Activated naive CD8-positive, alpha-beta T cell (primary cell): ENCODE results near the gene PRKCZ.

Experiments used
- H3K27ac Mint-ChIP-seq: one replicate; pipeline ENCODE4 v1.8.0; 2021; ENCODE audit warnings: mixed read lengths
- H3K27me3 Mint-ChIP-seq: one replicate; pipeline ENCODE4 v1.8.0; 2021; ENCODE audit warnings: mixed read lengths
- H3K36me3 Mint-ChIP-seq: one replicate; pipeline ENCODE4 v1.8.0; 2021; ENCODE audit warnings: mixed read lengths
- H3K4me1 Mint-ChIP-seq: one replicate; pipeline ENCODE4 v1.8.0; 2021; ENCODE audit warnings: low read depth, mixed read lengths
- H3K4me3 Mint-ChIP-seq: one replicate; pipeline ENCODE4 v1.8.0; 2021; ENCODE audit warnings: mild to moderate bottlenecking, mixed read lengths
- H3K9me3 Mint-ChIP-seq: one replicate; pipeline ENCODE4 v1.8.0; 2021; ENCODE audit warnings: low read depth, mixed read lengths

Gene PRKCZ

DNA sequence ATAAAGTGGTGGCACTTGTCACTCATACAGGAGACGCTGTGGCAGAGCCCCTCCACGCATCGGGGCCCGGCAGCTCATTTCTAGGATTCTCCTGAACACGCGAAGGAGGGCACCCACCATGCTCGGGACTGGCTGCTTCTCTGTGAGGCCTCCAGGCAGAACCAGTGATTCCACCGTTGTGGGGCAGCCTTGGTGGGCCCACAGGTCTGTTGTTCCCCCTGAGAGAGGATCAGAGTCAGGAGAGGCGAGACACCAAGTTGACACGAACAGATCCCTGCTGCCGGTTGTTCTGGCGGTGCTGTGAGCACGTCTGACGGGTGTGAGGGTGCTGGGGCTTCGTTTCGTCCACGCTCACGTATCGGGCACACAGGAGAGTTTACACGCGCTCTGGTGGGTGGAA is 26.6 kb downstream of the PRKCZ start:
- no peak overlapping the region for H3K4me3 Mint-ChIP-seq
- peaks cover 4% of the 10 kb centered on the region for H3K9me3 Mint-ChIP-seq
- H3K36me3 Mint-ChIP-seq = peaks cover 21% of the 10 kb centered on the region
- H3K27me3 Mint-ChIP-seq = no peaks in the 10 kb centered on the region
- H3K27ac Mint-ChIP-seq = no peak overlapping the region
- H3K4me1 Mint-ChIP-seq = no peaks in the 10 kb centered on the region

GRCh38 chr1:2078170-2078569 is 28.0 kb downstream of the PRKCZ start:
- peaks cover 4% of the 10 kb centered on the region for H3K9me3 Mint-ChIP-seq
- H3K27me3 Mint-ChIP-seq = no peaks in the 10 kb centered on the region
- no peak overlapping the region for H3K4me3 Mint-ChIP-seq
- H3K27ac Mint-ChIP-seq = no peak overlapping the region
- H3K36me3 Mint-ChIP-seq = peaks cover 21% of the 10 kb centered on the region
- H3K4me1 Mint-ChIP-seq = no peaks in the 10 kb centered on the region

GRCh38 chr1:2079396-2080085 is 29.3 kb downstream of the PRKCZ start:
- Mint-ChIP-seq H3K4me3 (no peak overlapping the region), H3K36me3 (peaks cover 21% of the 10 kb centered on the region), H3K27me3 (no peaks in the 10 kb centered on the region), H3K4me1 (no peaks in the 10 kb centered on the region), H3K9me3 (peaks cover 4% of the 10 kb centered on the region), H3K27ac (no peak overlapping the region)

- H3K4me1 Mint-ChIP-seq = no peaks in the 10 kb centered on the region
- H3K27me3 Mint-ChIP-seq = no peaks in the 10 kb centered on the region
- H3K9me3 Mint-ChIP-seq = peaks cover 4% of the 10 kb centered on the region
- no peak overlapping the region for H3K27ac Mint-ChIP-seq
- H3K4me3 Mint-ChIP-seq = no peak overlapping the region
- H3K36me3 Mint-ChIP-seq = peaks cover 21% of the 10 kb centered on the region
Observed at GRCh38 chr1:2080140-2080539, 29.9 kb downstream of the PRKCZ start.

DNA sequence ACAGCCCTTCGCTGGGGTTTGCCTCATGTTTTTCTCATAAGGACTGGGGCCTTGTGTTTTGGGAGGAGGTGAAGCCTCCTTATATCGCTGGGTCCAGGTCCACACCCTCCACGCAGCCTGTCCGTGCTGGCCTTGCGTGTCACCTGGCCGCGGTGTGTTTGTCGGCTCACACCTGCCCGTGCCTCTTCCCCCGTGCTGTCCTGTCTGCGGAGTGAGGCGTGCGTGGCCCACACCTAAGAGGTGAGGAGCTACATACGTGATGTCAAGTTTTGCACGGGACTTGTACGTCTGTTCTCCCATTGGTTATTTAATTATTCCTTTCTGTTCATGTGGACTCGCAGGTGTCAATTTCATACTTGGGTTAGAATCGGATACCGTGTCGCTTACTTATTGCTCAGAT is 30.7 kb downstream of the PRKCZ start:
- H3K36me3 Mint-ChIP-seq = peaks cover 21% of the 10 kb centered on the region
- H3K4me1 Mint-ChIP-seq = no peaks in the 10 kb centered on the region
- peaks cover 4% of the 10 kb centered on the region for H3K9me3 Mint-ChIP-seq
- H3K4me3 Mint-ChIP-seq = no peak overlapping the region
- H3K27me3 Mint-ChIP-seq = no peaks in the 10 kb centered on the region
- H3K27ac Mint-ChIP-seq = no peak overlapping the region

GRCh38 chr1:2081326-2081885 is 31.2 kb downstream of the PRKCZ start:
- H3K36me3 Mint-ChIP-seq = peaks cover 21% of the 10 kb centered on the region
- no peaks in the 10 kb centered on the region for H3K27me3 Mint-ChIP-seq
- H3K4me3 Mint-ChIP-seq = no peak overlapping the region
- H3K27ac Mint-ChIP-seq = no peak overlapping the region
- no peaks in the 10 kb centered on the region for H3K4me1 Mint-ChIP-seq
- H3K9me3 Mint-ChIP-seq = peaks cover 4% of the 10 kb centered on the region

DNA sequence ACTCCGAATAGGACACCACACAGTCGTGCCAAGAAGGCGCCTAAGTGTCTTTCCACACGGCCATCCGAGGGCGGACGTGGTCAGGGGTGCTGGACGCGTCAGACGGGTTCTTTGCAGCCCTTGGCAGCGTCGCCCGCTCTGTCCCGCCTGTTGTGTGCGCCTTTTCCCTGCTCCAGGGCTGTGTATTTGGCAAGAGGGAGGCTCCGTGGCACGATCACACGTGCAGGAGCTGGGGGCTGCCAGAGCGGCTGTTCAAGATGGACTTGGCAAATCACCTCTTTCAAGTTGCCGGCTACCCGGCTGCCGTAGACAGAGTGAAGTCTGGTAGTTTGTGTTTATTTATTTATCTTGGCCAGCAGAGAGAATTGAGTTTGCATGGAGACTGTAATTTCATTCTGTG is 31.9 kb downstream of the PRKCZ start:
- H3K27ac Mint-ChIP-seq = no peak overlapping the region
- no peaks in the 10 kb centered on the region for H3K4me1 Mint-ChIP-seq
- no peaks in the 10 kb centered on the region for H3K27me3 Mint-ChIP-seq
- no peak overlapping the region for H3K4me3 Mint-ChIP-seq
- peaks cover 17% of the 10 kb centered on the region for H3K36me3 Mint-ChIP-seq
- H3K9me3 Mint-ChIP-seq = peaks cover 4% of the 10 kb centered on the region

DNA sequence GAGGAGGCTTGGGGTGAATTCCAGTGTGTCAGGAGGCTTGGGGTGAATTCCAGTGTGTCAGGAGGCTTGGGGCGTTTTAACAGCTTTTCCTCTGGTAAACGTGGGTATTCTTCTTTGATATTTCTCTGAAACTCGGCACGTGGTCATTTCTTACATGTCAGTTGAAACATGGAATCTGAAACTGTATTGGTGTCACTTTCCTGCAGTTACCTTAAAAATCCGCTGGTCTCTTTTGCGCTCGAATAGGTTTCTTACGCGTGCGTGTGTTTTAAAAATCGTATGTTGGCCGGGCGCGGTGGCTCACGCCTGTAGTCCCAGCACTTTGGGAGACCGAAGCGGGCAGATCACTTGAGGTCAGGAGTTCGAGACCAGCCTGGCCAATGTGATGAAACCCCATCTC is 33.5 kb downstream of the PRKCZ start:
- Mint-ChIP-seq H3K27ac (no peak overlapping the region), H3K9me3 (no peaks in the 10 kb centered on the region), H3K27me3 (no peaks in the 10 kb centered on the region), H3K4me3 (no peak overlapping the region), H3K36me3 (peaks cover 2% of the 10 kb centered on the region), H3K4me1 (no peaks in the 10 kb centered on the region)

DNA sequence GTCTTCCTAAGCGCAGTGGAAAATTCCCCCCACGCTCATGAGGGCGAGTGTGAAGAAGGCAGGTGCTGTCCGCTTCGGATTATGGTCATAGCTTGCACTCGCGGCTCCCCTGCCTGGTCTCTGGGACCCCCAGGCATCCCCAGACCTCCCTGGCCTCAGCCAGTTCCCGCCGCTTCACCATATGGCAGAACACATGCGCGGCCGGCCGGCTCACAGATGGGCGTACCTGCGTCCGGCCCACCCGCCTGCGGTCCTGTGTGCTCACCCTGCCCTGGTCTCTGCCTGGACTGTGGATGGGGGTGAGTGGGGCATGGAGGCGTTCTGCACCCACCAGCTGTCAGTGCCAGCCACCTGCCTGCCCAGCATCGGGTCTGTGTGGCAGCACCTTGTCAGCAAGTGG is 34.1 kb downstream of the PRKCZ start:
- H3K4me3 Mint-ChIP-seq = no peak overlapping the region
- no peaks in the 10 kb centered on the region for H3K4me1 Mint-ChIP-seq
- H3K36me3 Mint-ChIP-seq = peaks cover 2% of the 10 kb centered on the region
- no peaks in the 10 kb centered on the region for H3K27me3 Mint-ChIP-seq
- H3K27ac Mint-ChIP-seq = no peak overlapping the region
- H3K9me3 Mint-ChIP-seq = no peaks in the 10 kb centered on the region

- no peaks in the 10 kb centered on the region for H3K4me1 Mint-ChIP-seq
Observed at GRCh38 chr1:2085080-2085479, 34.9 kb downstream of the PRKCZ start.

GRCh38 chr1:2086446-2087078 is 36.4 kb downstream of the PRKCZ start:
- no peaks in the 10 kb centered on the region for H3K27me3 Mint-ChIP-seq
- H3K4me3 Mint-ChIP-seq = no peak overlapping the region
- peaks cover 2% of the 10 kb centered on the region for H3K4me1 Mint-ChIP-seq
- no peaks in the 10 kb centered on the region for H3K36me3 Mint-ChIP-seq
- no peak overlapping the region for H3K27ac Mint-ChIP-seq
- no peaks in the 10 kb centered on the region for H3K9me3 Mint-ChIP-seq

More at GRCh38 chr1:2085080-2085479, 34.9 kb downstream of the PRKCZ start:
- Mint-ChIP-seq H3K36me3 (peaks cover under 1% of the 10 kb centered on the region), H3K27me3 (no peaks in the 10 kb centered on the region), H3K9me3 (no peaks in the 10 kb centered on the region), H3K4me3 (no peak overlapping the region), H3K27ac (no peak overlapping the region)

- Mint-ChIP-seq H3K36me3 (no peaks in the 10 kb centered on the region), H3K4me3 (no peak overlapping the region), H3K27me3 (no peaks in the 10 kb centered on the region), H3K27ac (no peak overlapping the region), H3K9me3 (no peaks in the 10 kb centered on the region), H3K4me1 (peaks cover 3% of the 10 kb centered on the region)
Observed at GRCh38 chr1:2087766-2088165, 37.6 kb downstream of the PRKCZ start.

GRCh38 chr1:2088458-2088857 is 38.2 kb downstream of the PRKCZ start:
- peaks cover 3% of the 10 kb centered on the region for H3K4me1 Mint-ChIP-seq
- H3K27me3 Mint-ChIP-seq = no peaks in the 10 kb centered on the region
- no peaks in the 10 kb centered on the region for H3K36me3 Mint-ChIP-seq
- no peak overlapping the region for H3K27ac Mint-ChIP-seq
- no peaks in the 10 kb centered on the region for H3K9me3 Mint-ChIP-seq
- no peak overlapping the region for H3K4me3 Mint-ChIP-seq

- no peaks in the 10 kb centered on the region for H3K9me3 Mint-ChIP-seq
- no peak overlapping the region for H3K4me3 Mint-ChIP-seq
- no peaks in the 10 kb centered on the region for H3K36me3 Mint-ChIP-seq
- no peak overlapping the region for H3K27ac Mint-ChIP-seq
- peaks cover 3% of the 10 kb centered on the region for H3K4me1 Mint-ChIP-seq
- no peaks in the 10 kb centered on the region for H3K27me3 Mint-ChIP-seq
Observed at GRCh38 chr1:2089051-2089450, 38.8 kb downstream of the PRKCZ start.

- Mint-ChIP-seq H3K4me1 (peaks cover 3% of the 10 kb centered on the region), H3K27me3 (no peaks in the 10 kb centered on the region), H3K36me3 (no peaks in the 10 kb centered on the region)
Observed at GRCh38 chr1:2090216-2090890, 40.1 kb downstream of the PRKCZ start.

More at GRCh38 chr1:2090216-2090890, 40.1 kb downstream of the PRKCZ start:
- H3K27ac Mint-ChIP-seq = no peak overlapping the region
- H3K4me3 Mint-ChIP-seq = no peak overlapping the region
- H3K9me3 Mint-ChIP-seq = no peaks in the 10 kb centered on the region
